ENCODE measurements around the gene ZACN. TPM values are rescaled to one million over a fixed set of nuclear protein-coding genes. Genes with fewer than 3 reads are reported as not detected.

The ZACN gene
- total RNA-seq, 1 donor from 2014 or later: not detected

GRCh38 chr17:76088868-76089576 is 10.0 kb downstream of the ZACN start:
- Histone ChIP-seq H3K4me1 (no peaks in the 10 kb centered on the region), H3K9ac (no peak overlapping the region), H3K79me2 (ENCODE audit: low read depth) (no peaks in the 10 kb centered on the region), H3K4me3 (no peak overlapping the region), H2AFZ (replicated peaks) (no peak overlapping the region), H3K27me3 (no peaks in the 10 kb centered on the region), H3F3A (ENCODE audit: low read depth) (no peaks in the 10 kb centered on the region), H3K9me3 (ENCODE audit: low read depth) (no peaks in the 10 kb centered on the region), H4K20me1 (ENCODE audit: low read depth) (no peaks in the 10 kb centered on the region), H3K4me2 (no peak overlapping the region), H3K27ac (no peak overlapping the region), H3K36me3 (no peaks in the 10 kb centered on the region)
- Mint-ChIP-seq H3K27me3 (ENCODE audit: insufficient read depth, low read depth) (peaks cover 4% of the 10 kb centered on the region), H3K27ac (no peak overlapping the region), H3K36me3 (peaks cover 14% of the 10 kb centered on the region), H3K4me3 (peak overlapping the region; percentile 58), H3K4me1 (no peaks in the 10 kb centered on the region), H3K9me3 (no peaks in the 10 kb centered on the region)
- DNase-seq (ENCODE audit: low spot score): no peak
- no peak for TF ChIP-seq EZH2phosphoT487 (IDR thresholded peaks at IDR 0.05)
- TF ChIP-seq EZH2 (IDR thresholded peaks at IDR 0.05): no peak
- TF ChIP-seq, protein P1, sequence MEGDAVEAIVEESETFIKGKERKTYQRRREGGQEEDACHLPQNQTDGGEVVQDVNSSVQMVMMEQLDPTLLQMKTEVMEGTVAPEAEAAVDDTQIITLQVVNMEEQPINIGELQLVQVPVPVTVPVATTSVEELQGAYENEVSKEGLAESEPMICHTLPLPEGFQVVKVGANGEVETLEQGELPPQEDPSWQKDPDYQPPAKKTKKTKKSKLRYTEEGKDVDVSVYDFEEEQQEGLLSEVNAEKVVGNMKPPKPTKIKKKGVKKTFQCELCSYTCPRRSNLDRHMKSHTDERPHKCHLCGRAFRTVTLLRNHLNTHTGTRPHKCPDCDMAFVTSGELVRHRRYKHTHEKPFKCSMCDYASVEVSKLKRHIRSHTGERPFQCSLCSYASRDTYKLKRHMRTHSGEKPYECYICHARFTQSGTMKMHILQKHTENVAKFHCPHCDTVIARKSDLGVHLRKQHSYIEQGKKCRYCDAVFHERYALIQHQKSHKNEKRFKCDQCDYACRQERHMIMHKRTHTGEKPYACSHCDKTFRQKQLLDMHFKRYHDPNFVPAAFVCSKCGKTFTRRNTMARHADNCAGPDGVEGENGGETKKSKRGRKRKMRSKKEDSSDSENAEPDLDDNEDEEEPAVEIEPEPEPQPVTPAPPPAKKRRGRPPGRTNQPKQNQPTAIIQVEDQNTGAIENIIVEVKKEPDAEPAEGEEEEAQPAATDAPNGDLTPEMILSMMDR (IDR thresholded peaks at IDR 0.05): no peak

DNA sequence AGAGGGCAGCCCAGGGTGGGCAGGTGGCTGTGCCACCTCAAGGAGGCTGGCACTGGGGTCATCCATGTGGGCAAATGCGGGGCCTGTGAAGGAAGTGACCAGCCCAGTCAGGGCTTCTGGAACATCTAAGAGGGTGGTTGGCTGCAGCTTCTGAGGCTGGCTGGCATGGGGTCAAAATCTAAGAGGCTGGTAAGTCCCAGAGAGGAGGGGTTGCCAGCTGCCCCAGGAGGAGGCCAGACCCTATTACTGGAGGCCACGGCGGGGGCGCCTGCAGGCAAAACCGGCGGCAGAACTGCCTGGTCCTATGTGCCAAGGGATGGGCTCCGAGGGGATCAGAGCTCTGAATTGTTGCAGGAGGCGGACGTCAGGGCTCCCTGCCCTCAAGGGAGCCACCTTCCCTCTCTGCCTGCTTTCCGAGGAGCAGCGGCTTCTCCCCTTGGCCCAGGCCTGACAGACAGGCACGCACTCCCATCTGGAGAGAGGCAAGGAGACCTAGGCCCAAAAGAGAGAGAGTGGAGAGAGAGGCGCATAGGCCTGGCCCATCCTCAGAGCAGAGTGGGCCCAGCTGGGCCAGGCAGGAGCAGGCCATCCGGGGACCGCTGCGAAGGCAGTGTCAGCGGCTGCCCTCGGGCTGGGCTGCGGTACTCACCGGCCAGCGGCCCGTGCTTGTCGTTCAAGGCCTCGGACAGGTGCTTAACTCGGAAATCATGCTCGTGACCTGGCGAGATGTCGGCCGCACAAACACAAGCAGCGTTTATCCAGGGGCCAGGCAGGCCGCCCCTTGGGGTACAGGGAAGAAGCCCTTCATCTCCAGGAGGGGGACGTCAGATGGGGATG is 10.9 kb downstream of the ZACN start:
- Histone ChIP-seq H3K9ac (no peak overlapping the region), H3K27ac (no peak overlapping the region), H2AFZ (replicated peaks) (no peak overlapping the region), H4K20me1 (ENCODE audit: low read depth) (no peaks in the 10 kb centered on the region), H3K4me3 (no peak overlapping the region), H3K4me2 (no peak overlapping the region), H3K36me3 (no peaks in the 10 kb centered on the region), H3K4me1 (no peaks in the 10 kb centered on the region), H3K79me2 (ENCODE audit: low read depth) (no peaks in the 10 kb centered on the region), H3F3A (ENCODE audit: low read depth) (no peaks in the 10 kb centered on the region), H3K27me3 (no peaks in the 10 kb centered on the region), H3K9me3 (ENCODE audit: low read depth) (no peaks in the 10 kb centered on the region)
- Mint-ChIP-seq H3K27ac (no peak overlapping the region), H3K27me3 (ENCODE audit: insufficient read depth, low read depth) (peaks cover 2% of the 10 kb centered on the region), H3K36me3 (peaks cover 14% of the 10 kb centered on the region), H3K4me1 (no peaks in the 10 kb centered on the region), H3K9me3 (no peaks in the 10 kb centered on the region), H3K4me3 (peak overlapping the region; percentile 55)
- DNase-seq (ENCODE audit: low spot score): no peak
- no peak for TF ChIP-seq EZH2 (IDR thresholded peaks at IDR 0.05)
- TF ChIP-seq EZH2phosphoT487 (IDR thresholded peaks at IDR 0.05): no peak
- TF ChIP-seq, protein P1 (IDR thresholded peaks at IDR 0.05): no peak

GRCh38 chr17:76090517-76091129 is 11.6 kb downstream of the ZACN start:
- DNase-seq (ENCODE audit: low spot score): no peak
- H2AFZ ChIP-seq (replicated peaks): no peak overlapping the region
- Mint-ChIP-seq H3K36me3 (peaks cover 17% of the 10 kb centered on the region), H3K4me1 (no peaks in the 10 kb centered on the region), H3K9me3 (no peaks in the 10 kb centered on the region), H3K27ac (no peak overlapping the region), H3K4me3 (no peak overlapping the region), H3K27me3 (ENCODE audit: insufficient read depth, low read depth) (peaks cover 2% of the 10 kb centered on the region)
- H3F3A ChIP-seq (ENCODE audit: low read depth): no peaks in the 10 kb centered on the region
- no peaks in the 10 kb centered on the region for H4K20me1 ChIP-seq (ENCODE audit: low read depth)
- TF ChIP-seq, protein P1 (IDR thresholded peaks at IDR 0.05): no peak
- no peak for TF ChIP-seq EZH2 (IDR thresholded peaks at IDR 0.05)
- TF ChIP-seq EZH2phosphoT487 (IDR thresholded peaks at IDR 0.05): no peak
- no peaks in the 10 kb centered on the region for H3K36me3 ChIP-seq
- H3K4me3 ChIP-seq: no peak overlapping the region
- no peaks in the 10 kb centered on the region for H3K4me1 ChIP-seq
- no peaks in the 10 kb centered on the region for H3K79me2 ChIP-seq (ENCODE audit: low read depth)
- no peaks in the 10 kb centered on the region for H3K9me3 ChIP-seq (ENCODE audit: low read depth)
- no peaks in the 10 kb centered on the region for H3K27me3 ChIP-seq
- H3K4me2 ChIP-seq: no peak overlapping the region
- no peak overlapping the region for H3K27ac ChIP-seq
- peak overlapping the region; percentile 32 for H3K9ac ChIP-seq

Data from neural progenitor cell (in vitro differentiated cells).